H9 (cell line): ENCODE results near the gene SCUBE3. TPM values are rescaled to one million over a fixed set of nuclear protein-coding genes. Genes with fewer than 3 reads are reported as not detected.

Experiments
- DNase-seq: peaks from one replicate; pipeline ENCODE4 v3.0.0-alpha.2; 2017
- H2AFZ ChIP-seq: one replicate; pipeline ENCODE4 v1.6.1; 2013; ENCODE audit warnings: mild to moderate bottlenecking, low read length, control low read depth, moderate library complexity
- H2AK5ac ChIP-seq: 2 replicates; pipeline ENCODE4 v1.6.1; 2013; ENCODE audit warnings: low read length, control low read depth, mixed read lengths; ENCODE audit not compliant: insufficient read length
- H2BK120ac ChIP-seq: one replicate; pipeline ENCODE4 v1.6.1; 2013; ENCODE audit warnings: low read depth, mild to moderate bottlenecking, low read length, control low read depth, inconsistent platforms; ENCODE audit not compliant: poor library complexity, severe bottlenecking
- H2BK12ac ChIP-seq: 2 replicates; pipeline ENCODE4 v1.6.1; 2013; ENCODE audit warnings: low read length, control low read depth, mixed read lengths, low read depth; ENCODE audit not compliant: insufficient read length
- H2BK15ac ChIP-seq: 2 replicates; pipeline ENCODE4 v1.6.1; 2013; ENCODE audit warnings: low read depth, low read length, control low read depth
- H2BK20ac ChIP-seq: one replicate; pipeline ENCODE4 v1.6.1; 2013; ENCODE audit warnings: low read depth, mild to moderate bottlenecking, low read length, control low read depth, inconsistent platforms; ENCODE audit not compliant: poor library complexity, severe bottlenecking
- H2BK5ac ChIP-seq: 2 replicates; pipeline ENCODE4 v1.6.1; 2013; ENCODE audit warnings: low read length, control low read depth, mixed read lengths; ENCODE audit not compliant: insufficient read length
- H3K14ac ChIP-seq: 2 replicates; pipeline ENCODE4 v1.6.1; 2013; ENCODE audit warnings: low read length, control low read depth; ENCODE audit not compliant: insufficient read depth
- H3K18ac ChIP-seq: 2 replicates; pipeline ENCODE4 v1.6.1; 2013; ENCODE audit warnings: low read depth, mild to moderate bottlenecking, mixed read lengths, low read length, control low read depth; ENCODE audit not compliant: insufficient read length
- H3K23ac ChIP-seq: 2 replicates; pipeline ENCODE4 v1.6.1; 2013; ENCODE audit warnings: low read length, control low read depth, mixed read lengths, low read depth; ENCODE audit not compliant: insufficient read length
- H3K23me2 ChIP-seq: 2 replicates; pipeline ENCODE4 v1.6.1; 2013; ENCODE audit warnings: low read depth, mild to moderate bottlenecking, mixed read lengths, low read length, control low read depth; ENCODE audit not compliant: insufficient read length, poor library complexity, severe bottlenecking
- H3K27ac ChIP-seq: 2 replicates; pipeline ENCODE4 v1.5.1; 2013; ENCODE audit warnings: low read length, control low read depth, mixed read lengths, low read depth; ENCODE audit not compliant: insufficient read length
- H3K27me3 ChIP-seq: 2 replicates; pipeline ENCODE4 v1.6.1; 2013; ENCODE audit warnings: low read length, control low read depth, inconsistent platforms; ENCODE audit not compliant: insufficient read depth
- H3K4ac ChIP-seq: 2 replicates; pipeline ENCODE4 v1.6.1; 2013; ENCODE audit warnings: low read depth, mild to moderate bottlenecking, control low read depth, inconsistent platforms, low read length, moderate library complexity
- H3K4me1 ChIP-seq: 2 replicates; pipeline ENCODE4 v1.6.1; 2013; ENCODE audit warnings: low read length, control low read depth, inconsistent platforms; ENCODE audit not compliant: insufficient read depth
- H3K4me2 ChIP-seq: 2 replicates; pipeline ENCODE4 v1.6.1; 2013; ENCODE audit warnings: low read length, control low read depth, mixed read lengths; ENCODE audit not compliant: insufficient read length, insufficient read depth
- H3K56ac ChIP-seq: 2 replicates; pipeline ENCODE4 v1.6.1; 2013; ENCODE audit warnings: low read depth, mild to moderate bottlenecking, mixed read lengths, low read length, control low read depth; ENCODE audit not compliant: insufficient read length
- H3K79me1 ChIP-seq: 2 replicates; pipeline ENCODE4 v1.6.1; 2013; ENCODE audit warnings: low read depth, mild to moderate bottlenecking, moderate library complexity, low read length, control low read depth, inconsistent platforms; ENCODE audit not compliant: insufficient read depth, poor library complexity, severe bottlenecking
- H3K79me2 ChIP-seq: 2 replicates; pipeline ENCODE4 v1.6.1; 2013; ENCODE audit warnings: low read length, control low read depth, inconsistent platforms; ENCODE audit not compliant: insufficient read depth
- H3K9ac ChIP-seq: 2 replicates; pipeline ENCODE4 v1.6.1; 2013; ENCODE audit warnings: low read length, control low read depth, mixed read lengths; ENCODE audit not compliant: insufficient read length; ENCODE audit errors: extremely low read depth
- H3K9me3 ChIP-seq: one replicate; pipeline ENCODE4 v1.6.1; 2013; ENCODE audit warnings: low read depth, low read length, inconsistent platforms; ENCODE audit not compliant: control insufficient read depth
- H3T11ph ChIP-seq: one replicate; pipeline ENCODE4 v1.6.1; 2013; ENCODE audit warnings: mild to moderate bottlenecking, low read length, control low read depth, inconsistent platforms
- H4K20me1 ChIP-seq: one replicate; pipeline ENCODE4 v1.6.1; 2013; ENCODE audit not compliant: control insufficient read depth, insufficient read length, insufficient read depth
- H4K5ac ChIP-seq: 2 replicates; pipeline ENCODE4 v1.6.1; 2013; ENCODE audit warnings: low read depth, mild to moderate bottlenecking, mixed read lengths, low read length, control low read depth; ENCODE audit not compliant: insufficient read length
- H4K8ac ChIP-seq: replicated peaks from 2 replicates; pipeline ENCODE4 v1.6.1; 2013; ENCODE audit warnings: low read length, control low read depth, mixed read lengths, low read depth; ENCODE audit not compliant: insufficient read length
- H4K91ac ChIP-seq: 2 replicates; pipeline ENCODE4 v1.6.1; 2013; ENCODE audit warnings: low read depth, mild to moderate bottlenecking, moderate library complexity, mixed read lengths, low read length, control low read depth; ENCODE audit not compliant: insufficient read length
- H3K27ac Mint-ChIP-seq, 3 experiments: 2 replicates in 2 of 3; 3 replicates in 1 of 3; pipeline ENCODE4 v1.8.0; 2020 to 2021; ENCODE audit warnings: mixed read lengths in 3 of 3, mild to moderate bottlenecking in 1 of 3, moderate library complexity in 1 of 3
- H3K27me3 Mint-ChIP-seq: 2 replicates; pipeline ENCODE4 v1.8.0; 2021; ENCODE audit warnings: low read depth, mild to moderate bottlenecking, moderate library complexity, mixed read lengths
- H3K36me3 Mint-ChIP-seq, 3 experiments: 2 replicates in 2 of 3; 3 replicates in 1 of 3; pipeline ENCODE4 v1.8.0; 2020 to 2021; ENCODE audit warnings: low read depth in 3 of 3, mixed read lengths in 3 of 3; ENCODE audit not compliant: insufficient read depth in 1 of 3
- H3K4me1 Mint-ChIP-seq, 2 experiments: 2 replicates each; pipeline ENCODE4 v1.8.0; 2020; ENCODE audit warnings: mixed read lengths in 2 of 2
- H3K4me3 Mint-ChIP-seq, 2 experiments: 2 replicates in 1 of 2; 3 replicates in 1 of 2; pipeline ENCODE4 v1.8.0; 2020 to 2021; ENCODE audit warnings: mild to moderate bottlenecking in 2 of 2, mixed read lengths in 2 of 2, moderate library complexity in 1 of 2
- H3K9me3 Mint-ChIP-seq, 2 experiments: 2 replicates in 1 of 2; 3 replicates in 1 of 2; pipeline ENCODE4 v1.8.0; 2020; ENCODE audit warnings: mild to moderate bottlenecking in 2 of 2, mixed read lengths in 2 of 2, moderate library complexity in 1 of 2
- CTCF ChIP-seq: fragments of 200-600 bp; sonication (generic); conservative IDR thresholded peaks from 3 replicates; pipeline ENCODE4 v1.8.0; 2021; ENCODE audit warnings: antibody characterized with exemption, mild to moderate bottlenecking
- WGBS: extraction: QIAGEN DNeasy Blood & Tissue Kit; methylation state at CpG from one replicate; pipeline ENCODE4 v1.1.7; 2013; ENCODE audit warnings: missing lambda C conversion rate, low lambda C conversion rate, mixed read lengths; ENCODE audit not compliant: insufficient read length; ENCODE audit errors: extremely low coverage; 5-methylcytosine and 5-hydroxymethylcytosine counted together
- total RNA-seq: library from RNA; stranded (reverse); gene quantifications from 2 replicates; pipeline ENCODE4 v1.2.1, GENCODE V29; 2021

SCUBE3 gene
- total RNA-seq, 1 experiment from 2014 or later: 2.7 TPM

GRCh38 chr6:35295521-35296315, 82.0 kb downstream of the SCUBE3 start:
- H4K5ac ChIP-seq: no peak overlapping the region

More at GRCh38 chr6:35295521-35296315, 82.0 kb downstream of the SCUBE3 start:
- Histone ChIP-seq H3K4ac (no peak overlapping the region), H4K91ac (no peak overlapping the region), H3T11ph (no peak overlapping the region), H2AFZ (no peak overlapping the region), H3K27me3 (no peaks in the 10 kb centered on the region), H3K9ac (no peak overlapping the region), H2AK5ac (no peak overlapping the region), H3K4me2 (no peak overlapping the region), H3K14ac (no peak overlapping the region), H3K79me2 (no peaks in the 10 kb centered on the region), H3K23ac (no peak overlapping the region), H3K9me3 (no peaks in the 10 kb centered on the region), H3K79me1 (no peaks in the 10 kb centered on the region), H3K18ac (no peak overlapping the region), H3K4me1 (peaks cover 2% of the 10 kb centered on the region; the same call in 1 of the 2 replicates), H3K56ac (no peak overlapping the region), H2BK15ac (no peak overlapping the region), H3K23me2 (no peaks in the 10 kb centered on the region), H2BK12ac (no peak overlapping the region), H4K8ac (no peak overlapping the region), H3K27ac (no peak overlapping the region), H2BK20ac (no peak overlapping the region), H2BK120ac (no peak overlapping the region), H4K20me1 (no peaks in the 10 kb centered on the region), H2BK5ac (no peak overlapping the region)
- TF ChIP-seq CTCF: no peak
- Mint-ChIP-seq H3K4me1 (peaks cover 7 to 11% of the 10 kb centered on the region in 2 experiments; a peak in 3 of 4 replicates), H3K27me3 (no peaks in the 10 kb centered on the region; the same call in 1 of the 2 replicates), H3K27ac (no peak overlapping the region), H3K4me3 (no peak overlapping the region), H3K36me3 (peaks cover 5 to 32% (median 30%) of the 10 kb centered on the region in 3 experiments; a peak in 6 of 7 replicates), H3K9me3 (no peaks in the 10 kb centered on the region)
- no peak for DNase-seq
- no CpG with 5 or more reads among the region's 3 CpGs for WGBS
